Neural cell (in vitro differentiated cells): ENCODE data around the gene CDH6. TPM values are rescaled to one million over a fixed set of nuclear protein-coding genes. Genes with fewer than 3 reads are reported as not detected.

Experiments used
- H2AFZ ChIP-seq: fragments of 200-600, 300-800 bp; sonication (generic), shearing (Covaris generic); 2 replicates; pipeline ENCODE4 v1.6.0; 2014; ENCODE audit warnings: low read depth, mild to moderate bottlenecking, antibody characterized with exemption, low read length, moderate library complexity
- H3F3A ChIP-seq: fragments of 200-600 bp; shearing (Covaris generic); 2 replicates; pipeline ENCODE4 v1.6.1; 2016; ENCODE audit warnings: mild to moderate bottlenecking, moderate library complexity, mixed read lengths, antibody characterized with exemption, low read length; ENCODE audit not compliant: insufficient read depth, poor library complexity, severe bottlenecking
- H3K27ac ChIP-seq: fragments of 200-600, 300-800 bp; sonication (generic), shearing (Covaris generic); 2 replicates; pipeline ENCODE4 v1.5.1; 2014; ENCODE audit warnings: mild to moderate bottlenecking, low read length, moderate library complexity
- H3K27me3 ChIP-seq: fragments of 300-800, 200-600 bp; sonication (generic), shearing (Covaris generic); 2 replicates; pipeline ENCODE4 v1.6.0; 2014; ENCODE audit warnings: mild to moderate bottlenecking, low read depth, low read length, moderate library complexity; ENCODE audit not compliant: insufficient read depth
- H3K36me3 ChIP-seq: fragments of 300-800, 200-600 bp; sonication (generic), shearing (Covaris generic); 2 replicates; pipeline ENCODE4 v1.5.1; 2014; ENCODE audit warnings: mild to moderate bottlenecking, antibody characterized with exemption, low read length, moderate library complexity; ENCODE audit not compliant: insufficient read depth
- H3K4me2 ChIP-seq: fragments of 300-800, 200-600 bp; sonication (generic), shearing (Covaris generic); 2 replicates; pipeline ENCODE4 v1.6.0; 2014; ENCODE audit warnings: mild to moderate bottlenecking, low read length
- H3K4me3 ChIP-seq: fragments of 300-800, 200-600 bp; sonication (generic), shearing (Covaris generic); 2 replicates; pipeline ENCODE4 v1.5.1; 2014; ENCODE audit warnings: mild to moderate bottlenecking, low read length, moderate library complexity
- H3K79me2 ChIP-seq: fragments of 200-600 bp; shearing (Covaris generic); replicated peaks from 2 replicates; pipeline ENCODE4 v1.6.0; 2014; ENCODE audit warnings: mild to moderate bottlenecking, low read length, moderate library complexity; ENCODE audit not compliant: insufficient read depth
- H3K9ac ChIP-seq: fragments of 300-800, 200-600 bp; sonication (generic), shearing (Covaris generic); 2 replicates; pipeline ENCODE4 v1.6.1; 2016; ENCODE audit warnings: mild to moderate bottlenecking, low read length, mixed read lengths
- H3K9me2 ChIP-seq: fragments of 200-600 bp; shearing (Covaris generic); 2 replicates; pipeline ENCODE4 v1.6.1; 2016; ENCODE audit warnings: mild to moderate bottlenecking, low read length, mixed read lengths; ENCODE audit not compliant: insufficient read depth
- H3K9me3 ChIP-seq: fragments of 200-600, 300-800 bp; sonication (generic), shearing (Covaris generic); 2 replicates; pipeline ENCODE4 v1.6.1; 2016; ENCODE audit warnings: mild to moderate bottlenecking, mixed run types, low read length, moderate library complexity, mixed read lengths
- H4K20me1 ChIP-seq: fragments of 200-600 bp; shearing (Covaris generic); 2 replicates; pipeline ENCODE4 v1.6.1; 2016; ENCODE audit warnings: mild to moderate bottlenecking, mixed run types; ENCODE audit not compliant: insufficient read depth
- CTCF ChIP-seq: fragments of 450-650 bp; IDR thresholded peaks from 2 replicates; pipeline ENCODE4 v1.5.1; 2014; ENCODE audit warnings: antibody characterized with exemption, mild to moderate bottlenecking, moderate library complexity; ENCODE audit not compliant: poor library complexity, severe bottlenecking
- EP300 ChIP-seq: fragments of 450-650 bp; conservative IDR thresholded peaks from 2 replicates; pipeline ENCODE4 v1.6.1; 2014; ENCODE audit warnings: antibody characterized with exemption, mild to moderate bottlenecking, moderate library complexity; ENCODE audit not compliant: poor library complexity, severe bottlenecking
- EZH2 ChIP-seq: fragments of 200-600, 300-800 bp; shearing (Covaris generic), sonication (generic); IDR thresholded peaks from 2 replicates; pipeline ENCODE4 v1.6.1; 2014; ENCODE audit warnings: antibody characterized with exemption, low read length, borderline replicate concordance, mild to moderate bottlenecking; ENCODE audit not compliant: insufficient read depth, poor library complexity, severe bottlenecking
- MXI1 ChIP-seq: fragments of 450-650 bp; conservative IDR thresholded peaks from 2 replicates; pipeline ENCODE4 v1.6.1; 2014; ENCODE audit warnings: antibody characterized with exemption, mild to moderate bottlenecking; ENCODE audit not compliant: poor library complexity, severe bottlenecking
- POLR2AphosphoS5 ChIP-seq: IDR thresholded peaks from 2 replicates; pipeline ENCODE4 v1.6.1; 2012
- RAD21 ChIP-seq: fragments of 450-650 bp; conservative IDR thresholded peaks from 2 replicates; pipeline ENCODE4 v1.6.1; 2014; ENCODE audit warnings: antibody characterized with exemption, mild to moderate bottlenecking, moderate library complexity
- REST ChIP-seq: IDR thresholded peaks from 2 replicates; pipeline ENCODE4 v1.6.1; 2012; ENCODE audit warnings: borderline replicate concordance
- SMC3 ChIP-seq: fragments of 450-650 bp; conservative IDR thresholded peaks from 2 replicates; pipeline ENCODE4 v1.6.1; 2014; ENCODE audit warnings: antibody characterized with exemption, mild to moderate bottlenecking, moderate library complexity; ENCODE audit not compliant: poor library complexity
- TAF1 ChIP-seq: IDR thresholded peaks from 2 replicates; pipeline ENCODE4 v1.6.1; 2012; ENCODE audit warnings: low read depth
- polyA plus RNA-seq: library from polyadenylated mRNA; depleted of rRNA; stranded (reverse); fragments of >200 nt; gene quantifications from 2 replicates; pipeline ENCODE4 v1.2.3, GENCODE V29; 2014

CDH6 gene
- polyA plus RNA-seq, 1 donor from 2014 or later, result 2.1 TPM

- Histone ChIP-seq H3K36me3 (no peaks in the 10 kb centered on the region), H2AFZ (no peak overlapping the region), H3K9me3 (no peaks in the 10 kb centered on the region), H3K27ac (no peak overlapping the region), H3K27me3 (no peaks in the 10 kb centered on the region), H3K4me2 (no peak overlapping the region), H3K9me2 (no peaks in the 10 kb centered on the region), H3F3A (no peaks in the 10 kb centered on the region), H4K20me1 (no peaks in the 10 kb centered on the region), H3K4me3 (no peak overlapping the region), H3K9ac (no peak overlapping the region), H3K79me2 (no peaks in the 10 kb centered on the region)
- TF ChIP-seq POLR2AphosphoS5 (no peak), EP300 (no peak)
Observed at GRCh38 chr5:31365776-31366175, 172.3 kb downstream of the CDH6 start.

- Histone ChIP-seq H3F3A (no peaks in the 10 kb centered on the region), H3K27me3 (no peaks in the 10 kb centered on the region), H3K36me3 (no peaks in the 10 kb centered on the region), H2AFZ (no peak overlapping the region), H3K9me3 (no peaks in the 10 kb centered on the region), H4K20me1 (no peaks in the 10 kb centered on the region), H3K9me2 (no peaks in the 10 kb centered on the region), H3K4me2 (no peak overlapping the region), H3K79me2 (no peaks in the 10 kb centered on the region), H3K27ac (no peak overlapping the region), H3K4me3 (no peak overlapping the region), H3K9ac (no peak overlapping the region)
- TF ChIP-seq MXI1 (no peak), TAF1 (no peak), POLR2AphosphoS5 (no peak), REST (no peak), CTCF (no peak), RAD21 (no peak), EZH2 (no peak), SMC3 (no peak), EP300 (no peak)
Observed at GRCh38 chr5:31366941-31367340, 173.5 kb downstream of the CDH6 start.

GRCh38 chr5:31372124-31372523, 178.6 kb downstream of the CDH6 start:
- no peaks in the 10 kb centered on the region for H3K9me3 ChIP-seq
- H4K20me1 ChIP-seq, result no peaks in the 10 kb centered on the region
- no peaks in the 10 kb centered on the region for H3K27me3 ChIP-seq
- no peak overlapping the region for H3K4me3 ChIP-seq
- H3K79me2 ChIP-seq, result no peaks in the 10 kb centered on the region
- H3K36me3 ChIP-seq, result no peaks in the 10 kb centered on the region
- H3F3A ChIP-seq, result no peaks in the 10 kb centered on the region
- no peaks in the 10 kb centered on the region for H3K9me2 ChIP-seq
- TF ChIP-seq SMC3 (no peak), MXI1 (no peak), POLR2AphosphoS5 (no peak), CTCF (no peak), EP300 (no peak), RAD21 (no peak), EZH2 (no peak), TAF1 (no peak), REST (no peak)
- H3K4me2 ChIP-seq, result no peak overlapping the region
- no peak overlapping the region for H3K27ac ChIP-seq
- H2AFZ ChIP-seq, result no peak overlapping the region
- no peak overlapping the region for H3K9ac ChIP-seq
